A204.1 (cell line): ENCODE results near the gene CDCP1.
A peak's percentile ranks its signal among the peaks of the same experiment; 100 is the strongest.
"Not testable (repeated sequence)": the region's sequence is repeated elsewhere in the genome, so short reads cannot be mapped to it uniquely, and the experiment has no call there.

ENCODE experiments used
- FAIRE-seq: peaks from 2 replicates; lab custom pipeline; 2012; peaks lifted over from hg19 to GRCh38; lab: Jason Lieb, UNC

Gene CDCP1

GRCh38 chr3:45171283-45171682 is 25.1 kb upstream of the CDCP1 start:
- FAIRE-seq = no peak

- no peak for FAIRE-seq
Measured at GRCh38 chr3:45170096-45170495, 23.9 kb upstream of the CDCP1 start.

GRCh38 chr3:45169125-45169904 is 23.1 kb upstream of the CDCP1 start:
- no peak for FAIRE-seq

DNA sequence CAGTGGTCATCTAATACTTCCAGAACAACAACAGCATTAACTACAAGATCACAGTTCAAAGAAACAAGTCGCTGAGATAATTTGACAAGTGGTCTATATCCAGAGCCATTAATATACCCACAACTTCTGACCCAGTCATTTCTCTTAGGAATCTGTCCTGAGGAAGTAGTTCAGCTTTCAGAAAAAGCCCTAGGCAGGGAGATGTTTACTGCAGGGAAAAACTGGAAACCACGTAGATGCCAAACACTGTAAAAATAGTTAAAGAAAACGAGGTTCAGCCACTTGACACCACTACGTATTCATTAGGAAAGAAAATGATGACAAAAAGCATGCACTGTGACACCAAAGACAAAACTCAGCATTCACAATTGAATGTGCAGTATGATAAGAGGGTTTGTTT is 22.3 kb upstream of the CDCP1 start:
- no peak for FAIRE-seq

- FAIRE-seq = peak; percentile 23
Measured at GRCh38 chr3:45167011-45167911, 21.1 kb upstream of the CDCP1 start.

GRCh38 chr3:45166321-45166879 is 20.2 kb upstream of the CDCP1 start:
- no peak for FAIRE-seq

GRCh38 chr3:45165497-45166283 is 19.5 kb upstream of the CDCP1 start:
- FAIRE-seq = no peak

DNA sequence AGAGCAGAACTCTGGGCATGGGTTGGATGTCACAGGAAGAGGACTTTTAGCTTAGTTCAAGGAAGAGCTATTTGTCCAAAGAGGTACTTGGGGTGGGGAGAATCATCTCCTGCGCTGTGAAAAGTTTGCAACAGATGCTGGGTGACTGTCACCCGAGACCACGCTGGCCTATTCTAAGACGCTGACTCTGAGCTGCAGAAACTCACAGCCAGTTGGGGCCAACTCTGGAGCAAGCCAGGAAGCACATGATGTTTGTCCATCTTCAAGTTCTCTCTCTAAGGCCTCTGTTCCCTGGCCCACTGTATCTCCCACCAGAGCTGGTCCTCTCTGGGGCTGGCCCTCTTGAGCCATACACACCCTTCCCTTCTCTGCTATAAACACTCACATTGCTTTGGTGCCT is 17.9 kb upstream of the CDCP1 start:
- no peak for FAIRE-seq

DNA sequence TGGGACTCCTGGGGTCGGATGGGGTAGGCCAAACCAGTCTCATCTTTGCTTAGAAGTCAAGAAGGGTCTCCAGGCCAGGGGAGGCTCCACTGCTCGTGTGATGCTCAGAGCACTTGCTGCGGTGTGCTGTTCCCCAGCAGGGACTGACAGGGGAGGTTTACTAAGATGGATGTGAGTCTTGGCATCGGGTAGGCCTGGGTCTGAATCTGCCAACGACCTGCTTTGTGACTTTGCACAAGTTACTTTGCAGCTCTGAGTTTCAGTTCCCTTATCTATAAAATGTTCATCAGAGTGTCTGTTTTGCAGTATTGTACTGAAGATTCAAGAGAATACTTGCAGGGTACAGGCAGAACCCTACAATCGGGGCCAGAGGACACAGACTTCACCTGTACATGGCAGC is 17.3 kb upstream of the CDCP1 start:
- no peak for FAIRE-seq

GRCh38 chr3:45154641-45155147 is 8.5 kb upstream of the CDCP1 start:
- FAIRE-seq = no peak

DNA sequence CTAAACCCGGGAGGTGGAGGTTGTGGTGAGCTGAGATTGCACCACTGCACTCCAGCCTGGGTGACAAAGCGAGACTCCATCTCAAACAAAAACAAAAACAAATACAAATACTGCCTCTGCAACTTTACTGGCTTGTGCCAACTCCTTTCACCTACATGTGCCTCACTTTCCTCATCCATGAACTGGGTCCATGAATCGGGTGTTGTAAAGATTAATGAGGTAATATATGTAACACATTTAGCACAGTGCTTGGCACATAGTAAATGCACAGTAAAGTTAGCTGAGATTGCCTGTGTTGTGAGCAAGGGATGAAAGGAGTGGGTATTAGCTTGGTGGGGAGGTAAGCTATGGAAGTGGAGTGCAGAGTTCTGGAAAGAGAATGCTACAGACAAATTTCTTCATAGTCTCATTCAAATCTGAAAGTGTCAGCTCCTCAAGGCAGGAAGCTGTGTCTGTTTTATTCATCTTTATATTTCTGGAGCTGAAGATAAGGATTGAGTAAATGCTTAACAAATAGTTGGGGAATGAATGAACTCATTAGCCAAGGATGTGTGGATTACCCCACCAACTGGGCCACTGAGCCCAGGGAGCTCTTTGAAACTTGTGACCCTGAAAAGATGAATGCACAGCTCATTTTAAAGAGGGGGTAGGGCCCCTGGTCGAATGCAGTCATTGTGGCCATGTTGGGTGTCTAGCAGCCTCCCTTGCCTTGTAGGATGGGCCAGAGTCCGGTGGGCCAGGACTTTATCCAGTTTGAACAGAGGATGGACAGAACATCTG is 7.7 kb upstream of the CDCP1 start:
- no peak for FAIRE-seq

- no peak for FAIRE-seq
Measured at GRCh38 chr3:45152307-45152706, 6.1 kb upstream of the CDCP1 start.

GRCh38 chr3:45151100-45151499 is 4.9 kb upstream of the CDCP1 start:
- no peak for FAIRE-seq

DNA sequence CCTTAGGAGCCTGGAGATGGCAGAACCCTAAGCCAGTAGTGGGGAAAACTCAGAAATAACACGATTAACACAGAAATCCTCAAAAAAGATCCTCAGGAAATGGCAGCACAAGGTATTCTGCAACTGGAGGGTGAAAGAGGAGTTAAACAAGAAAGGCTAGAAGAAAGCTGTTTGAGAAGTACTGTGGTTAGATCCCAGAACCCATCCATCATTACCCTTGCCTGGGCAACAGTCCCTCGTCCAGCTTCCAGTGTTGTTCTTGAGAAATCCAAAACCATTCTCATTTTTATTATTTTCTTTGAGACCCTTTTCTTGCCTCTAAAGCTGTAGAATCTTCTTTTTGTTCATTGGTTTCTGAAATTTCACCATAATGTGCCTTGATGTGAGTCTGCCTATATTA is 2.7 kb upstream of the CDCP1 start:
- no peak for FAIRE-seq

DNA sequence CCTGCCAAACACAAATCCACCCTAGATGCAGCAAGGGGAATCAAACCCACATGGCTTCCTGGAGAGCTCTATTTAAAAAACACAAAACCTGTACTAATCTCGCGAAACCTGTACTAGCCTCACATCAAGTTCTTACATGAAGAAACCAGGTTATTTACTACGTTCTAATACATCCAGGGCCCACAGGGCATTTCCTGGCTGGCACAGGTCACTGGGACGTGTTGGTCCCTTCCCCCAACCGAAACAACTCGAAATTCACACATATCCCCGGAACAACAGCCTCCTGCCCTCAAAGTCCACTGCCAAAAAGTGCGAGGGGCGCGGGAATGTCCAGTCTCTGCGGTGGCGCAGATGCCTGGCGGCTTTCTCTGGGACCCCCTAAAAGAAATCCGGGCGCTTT is 955 bp downstream of the CDCP1 start:
- no peak for FAIRE-seq

GRCh38 chr3:45143673-45144671 is 2.2 kb downstream of the CDCP1 start:
- FAIRE-seq = no peak

GRCh38 chr3:45140770-45141155 is 5.4 kb downstream of the CDCP1 start:
- not testable (repeated sequence) for FAIRE-seq

DNA sequence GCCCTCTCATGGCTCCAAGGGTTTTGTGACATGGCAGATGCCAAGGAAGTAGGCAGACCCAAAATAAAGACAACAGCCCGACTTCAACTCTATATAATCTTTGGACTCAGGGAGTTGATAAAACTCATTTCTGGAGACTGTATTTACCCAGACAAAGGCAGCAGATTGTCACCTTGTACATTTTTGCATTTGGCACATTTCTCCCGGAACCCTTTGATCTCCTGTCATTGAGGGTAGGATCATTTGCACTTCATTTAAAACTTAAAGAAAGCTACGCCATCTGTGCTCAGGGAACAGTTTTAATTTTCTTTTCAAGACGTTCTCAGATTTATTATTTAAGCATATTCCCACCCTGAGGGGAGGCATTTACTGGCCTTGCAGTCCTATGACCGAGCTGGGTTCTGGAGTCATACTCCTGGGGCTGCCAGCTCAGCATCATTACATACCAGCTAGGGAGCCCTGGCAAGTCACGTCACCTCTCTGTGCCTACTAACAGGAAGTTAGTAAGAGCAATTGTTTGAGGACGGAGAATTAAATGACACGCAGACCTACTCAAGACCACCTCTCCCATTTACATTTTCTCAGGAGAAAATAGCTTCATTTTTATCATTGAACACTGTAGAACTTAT is 5.9 kb downstream of the CDCP1 start:
- FAIRE-seq = no peak

GRCh38 chr3:45139372-45140140 is 6.6 kb downstream of the CDCP1 start:
- no peak for FAIRE-seq
